ENCODE results near the gene SKOR1. TPM values are rescaled to one million over a fixed set of nuclear protein-coding genes. Genes with fewer than 3 reads are reported as not detected.

The SKOR1 gene, protein sequence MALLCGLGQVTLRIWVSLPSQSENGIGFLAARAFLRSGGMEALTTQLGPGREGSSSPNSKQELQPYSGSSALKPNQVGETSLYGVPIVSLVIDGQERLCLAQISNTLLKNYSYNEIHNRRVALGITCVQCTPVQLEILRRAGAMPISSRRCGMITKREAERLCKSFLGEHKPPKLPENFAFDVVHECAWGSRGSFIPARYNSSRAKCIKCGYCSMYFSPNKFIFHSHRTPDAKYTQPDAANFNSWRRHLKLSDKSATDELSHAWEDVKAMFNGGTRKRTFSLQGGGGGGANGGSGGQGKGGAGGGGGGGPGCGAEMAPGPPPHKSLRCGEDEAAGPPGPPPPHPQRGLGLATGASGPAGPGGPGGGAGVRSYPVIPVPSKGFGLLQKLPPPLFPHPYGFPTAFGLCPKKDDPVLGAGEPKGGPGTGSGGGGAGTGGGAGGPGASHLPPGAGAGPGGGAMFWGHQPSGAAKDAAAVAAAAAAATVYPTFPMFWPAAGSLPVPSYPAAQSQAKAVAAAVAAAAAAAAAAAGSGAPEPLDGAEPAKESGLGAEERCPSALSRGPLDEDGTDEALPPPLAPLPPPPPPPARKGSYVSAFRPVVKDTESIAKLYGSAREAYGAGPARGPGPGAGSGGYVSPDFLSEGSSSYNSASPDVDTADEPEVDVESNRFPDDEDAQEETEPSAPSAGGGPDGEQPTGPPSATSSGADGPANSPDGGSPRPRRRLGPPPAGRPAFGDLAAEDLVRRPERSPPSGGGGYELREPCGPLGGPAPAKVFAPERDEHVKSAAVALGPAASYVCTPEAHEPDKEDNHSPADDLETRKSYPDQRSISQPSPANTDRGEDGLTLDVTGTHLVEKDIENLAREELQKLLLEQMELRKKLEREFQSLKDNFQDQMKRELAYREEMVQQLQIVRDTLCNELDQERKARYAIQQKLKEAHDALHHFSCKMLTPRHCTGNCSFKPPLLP
- 0.02 TPM in 2 replicates for polyA plus RNA-seq (2011; rRNA removed)
- polyA minus RNA-seq (2011; rRNA and poly(A)+ RNA removed), result not detected in 2 replicates

DNA sequence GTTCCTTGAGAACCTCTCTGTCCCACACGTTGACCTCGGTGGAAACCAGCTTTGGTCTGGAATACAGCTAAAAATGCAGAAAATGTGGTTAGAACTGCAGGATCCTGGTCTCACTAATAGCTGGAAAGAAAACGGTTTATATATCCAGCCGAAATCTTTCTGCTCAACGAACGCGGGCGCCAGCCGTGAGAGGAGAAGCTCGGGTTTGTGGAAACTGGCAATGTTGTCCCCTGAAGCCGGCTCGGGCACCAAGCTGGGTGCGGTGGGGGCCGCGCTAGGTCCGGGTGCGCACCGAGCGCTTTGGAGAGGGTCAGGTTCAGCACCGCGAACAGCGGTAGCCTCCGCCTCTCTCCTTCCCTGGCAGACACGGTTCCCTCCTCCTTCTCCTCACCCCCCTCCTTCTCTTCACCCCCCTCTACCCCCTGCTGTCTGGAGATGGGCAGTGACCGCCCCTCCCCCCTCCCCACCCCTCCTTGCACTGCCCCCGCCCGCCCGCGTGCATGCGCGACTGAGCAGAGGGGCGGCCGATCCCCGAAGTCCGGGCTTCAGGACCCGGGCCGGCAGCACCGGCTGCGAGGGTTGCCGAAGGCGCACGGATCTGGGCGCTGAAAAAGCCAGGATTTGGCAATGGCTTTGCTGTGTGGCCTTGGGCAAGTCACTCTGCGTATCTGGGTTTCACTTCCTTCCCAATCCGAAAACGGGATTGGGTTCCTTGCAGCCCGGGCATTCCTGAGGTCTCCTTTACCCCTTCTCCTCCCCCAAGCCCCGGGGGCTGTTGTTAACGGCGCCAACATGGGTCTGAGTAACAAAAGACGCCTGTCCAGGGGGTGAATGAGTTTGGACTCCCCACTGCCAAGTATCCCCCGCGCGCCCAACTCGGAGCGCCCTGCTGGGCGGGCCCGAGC lies at the start of gene SKOR1:
Gene SKOR1, plus strand, starts transcription at position 534 of the 905 bp plus-strand sequence. Its CDS starts 94 bp downstream, at position 628.
- POLR2A ChIA-PET, result interaction anchor here (0.6 kb wide), 2 partner anchors 154 to 718 kb away, joined by 3 to 6 read pairs; no protein-coding TSS in a partner anchor
- peaks cover 87% of the 10 kb centered on the region for H3K27me3 ChIP-seq (ENCODE audit: control insufficient read depth, insufficient read depth, low read length)
- peak within 1 kb of the TSS; percentile 10; the same call in 1 of the 2 replicates for H3K4me3 ChIP-seq (ENCODE audit: low read depth, low read length)
- no peak for DNase-seq (ENCODE audit: low read depth, low spot score)
- H3K27ac ChIP-seq (ENCODE audit: low read depth, low read length), result no peak within 1 kb of the TSS
- TF ChIP-seq, protein P1, sequence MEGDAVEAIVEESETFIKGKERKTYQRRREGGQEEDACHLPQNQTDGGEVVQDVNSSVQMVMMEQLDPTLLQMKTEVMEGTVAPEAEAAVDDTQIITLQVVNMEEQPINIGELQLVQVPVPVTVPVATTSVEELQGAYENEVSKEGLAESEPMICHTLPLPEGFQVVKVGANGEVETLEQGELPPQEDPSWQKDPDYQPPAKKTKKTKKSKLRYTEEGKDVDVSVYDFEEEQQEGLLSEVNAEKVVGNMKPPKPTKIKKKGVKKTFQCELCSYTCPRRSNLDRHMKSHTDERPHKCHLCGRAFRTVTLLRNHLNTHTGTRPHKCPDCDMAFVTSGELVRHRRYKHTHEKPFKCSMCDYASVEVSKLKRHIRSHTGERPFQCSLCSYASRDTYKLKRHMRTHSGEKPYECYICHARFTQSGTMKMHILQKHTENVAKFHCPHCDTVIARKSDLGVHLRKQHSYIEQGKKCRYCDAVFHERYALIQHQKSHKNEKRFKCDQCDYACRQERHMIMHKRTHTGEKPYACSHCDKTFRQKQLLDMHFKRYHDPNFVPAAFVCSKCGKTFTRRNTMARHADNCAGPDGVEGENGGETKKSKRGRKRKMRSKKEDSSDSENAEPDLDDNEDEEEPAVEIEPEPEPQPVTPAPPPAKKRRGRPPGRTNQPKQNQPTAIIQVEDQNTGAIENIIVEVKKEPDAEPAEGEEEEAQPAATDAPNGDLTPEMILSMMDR (IDR thresholded peaks at IDR 0.05; ENCODE audit: low read depth, low read length), result no peak
- CTCF ChIA-PET, result no interaction called here
- peaks cover 22% of the 10 kb centered on the region; the same call in 1 of the 2 replicates for H3K9me3 ChIP-seq (ENCODE audit: control insufficient read depth, insufficient read depth, low read length)

DNA sequence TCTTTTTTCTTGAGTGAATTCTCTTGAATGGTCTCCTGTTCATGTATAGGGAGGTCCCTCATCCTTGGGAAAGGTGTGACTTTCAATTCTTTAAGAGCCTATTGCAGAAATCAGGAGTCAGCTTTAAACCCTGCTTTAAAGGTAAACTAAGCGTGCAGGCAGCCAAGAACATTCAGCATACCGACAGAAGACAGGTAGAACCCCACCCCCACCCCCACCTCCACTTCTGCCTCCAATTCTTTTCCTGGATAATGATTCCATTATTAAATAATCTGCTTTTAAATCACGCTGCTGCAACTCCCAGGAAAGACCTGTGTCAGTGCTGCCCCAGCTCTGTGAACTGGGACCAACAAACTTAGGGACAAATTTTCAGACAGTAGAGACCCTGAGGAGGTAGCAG lies 49.3 kb upstream of the SKOR1 start:
- Histone ChIP-seq H3K4me3 (ENCODE audit: low read depth, low read length) (no peak overlapping the region), H3K27me3 (ENCODE audit: control insufficient read depth, insufficient read depth, low read length) (no peaks in the 10 kb centered on the region), H3K9me3 (ENCODE audit: control insufficient read depth, insufficient read depth, low read length) (no peaks in the 10 kb centered on the region), H3K27ac (ENCODE audit: low read depth, low read length) (no peak overlapping the region)
- TF ChIP-seq, protein P1 (IDR thresholded peaks at IDR 0.05; ENCODE audit: low read depth, low read length), result no peak
- ChIA-PET CTCF (no interaction called here), POLR2A (no interaction called here)
- DNase-seq (ENCODE audit: low read depth, low spot score), result no peak

DNA sequence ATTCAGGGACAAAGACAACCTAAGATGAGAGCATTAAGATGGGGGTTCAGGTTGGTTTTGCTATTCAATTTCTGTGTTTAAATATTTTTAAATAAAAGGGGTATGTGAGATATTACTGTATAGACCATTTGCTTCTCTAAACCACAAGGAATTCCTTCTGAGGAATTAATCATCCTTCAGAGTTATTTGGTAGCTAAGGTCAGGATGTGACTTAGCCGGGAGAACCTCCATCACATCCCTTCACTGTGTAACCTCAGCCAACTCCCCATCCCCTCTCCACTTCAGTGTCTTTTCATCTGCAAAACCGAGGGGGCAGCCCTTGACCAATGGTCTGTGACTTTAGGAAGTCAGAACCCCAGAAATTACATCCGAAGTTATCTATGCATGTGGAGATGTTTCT lies 48.7 kb upstream of the SKOR1 start:
- no peak overlapping the region for H3K27ac ChIP-seq (ENCODE audit: low read depth, low read length)

DNA sequence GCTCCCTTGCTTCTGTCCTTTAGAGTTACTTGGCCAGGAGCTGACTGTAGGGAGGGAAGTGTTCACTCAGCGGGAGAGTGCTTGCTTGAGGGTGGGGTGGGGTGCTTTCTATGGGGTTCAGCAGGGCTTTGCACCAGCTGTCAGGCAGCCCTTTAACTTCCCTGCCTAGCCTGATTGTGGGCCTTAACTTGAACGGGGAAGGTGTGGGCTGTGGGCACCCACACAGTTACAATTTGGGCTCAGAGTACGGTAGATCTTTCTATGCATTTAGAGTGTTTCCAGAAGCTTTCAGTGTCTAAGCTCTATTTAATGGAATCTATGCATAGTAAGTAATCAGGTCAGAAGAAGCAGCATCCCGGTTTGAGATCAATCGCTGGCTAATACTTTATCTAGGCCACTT lies 48.2 kb upstream of the SKOR1 start:
- Histone ChIP-seq H3K27ac (ENCODE audit: low read depth, low read length) (no peak overlapping the region), H3K9me3 (ENCODE audit: control insufficient read depth, insufficient read depth, low read length) (no peaks in the 10 kb centered on the region), H3K27me3 (ENCODE audit: control insufficient read depth, insufficient read depth, low read length) (no peaks in the 10 kb centered on the region), H3K4me3 (ENCODE audit: low read depth, low read length) (no peak overlapping the region)
- TF ChIP-seq, protein P1 (IDR thresholded peaks at IDR 0.05; ENCODE audit: low read depth, low read length), result no peak
- no peak for DNase-seq (ENCODE audit: low read depth, low spot score)
- POLR2A ChIA-PET, result no interaction called here
- CTCF ChIA-PET, result interaction anchor here (0.7 kb wide), 1 partner anchor 30 kb away, joined by 3 read pairs; no protein-coding TSS in a partner anchor

More for the DNA sequence above, 48.7 kb upstream of the SKOR1 start:
- Histone ChIP-seq H3K27me3 (ENCODE audit: control insufficient read depth, insufficient read depth, low read length) (no peaks in the 10 kb centered on the region), H3K9me3 (ENCODE audit: control insufficient read depth, insufficient read depth, low read length) (no peaks in the 10 kb centered on the region), H3K4me3 (ENCODE audit: low read depth, low read length) (no peak overlapping the region)
- no peak for DNase-seq (ENCODE audit: low read depth, low spot score)
- ChIA-PET POLR2A (no interaction called here), CTCF (no interaction called here)
- TF ChIP-seq, protein P1 (IDR thresholded peaks at IDR 0.05; ENCODE audit: low read depth, low read length), result no peak

Measured in AG04450 (cell line).